SK-MEL-5 (cell line): Measurements from ENCODE around the gene KDM3A. TPM values are rescaled to one million over a fixed set of nuclear protein-coding genes. Genes with fewer than 3 reads are reported as not detected.
"Not testable (repeated sequence)": the region's sequence is repeated elsewhere in the genome, so short reads cannot be mapped to it uniquely, and the experiment has no call there.

Experiments used
- DNase-seq: peaks from one replicate; pipeline ENCODE4 v3.0.0-alpha.2; 2016; ENCODE audit warnings: low read depth, low spot score
- in situ Hi-C: cut with HindIII; loops from 2 replicates; pipeline ENCODE4 v1.10.0; 2016; ENCODE audit warnings: low sequenced_read_pairs, high pct_unique_total_duplicates, low pct_unique_long_range_greater_than_20kb
- total RNA-seq: library from RNA; depleted of rRNA; stranded (reverse); fragments of >200 nt; shearing (Covaris generic); gene quantifications from 2 replicates; pipeline ENCODE4 v1.2.3, GENCODE V29; 2014

Gene KDM3A
- total RNA-seq, 1 experiment from 2014 or later = 35.6 TPM

DNA sequence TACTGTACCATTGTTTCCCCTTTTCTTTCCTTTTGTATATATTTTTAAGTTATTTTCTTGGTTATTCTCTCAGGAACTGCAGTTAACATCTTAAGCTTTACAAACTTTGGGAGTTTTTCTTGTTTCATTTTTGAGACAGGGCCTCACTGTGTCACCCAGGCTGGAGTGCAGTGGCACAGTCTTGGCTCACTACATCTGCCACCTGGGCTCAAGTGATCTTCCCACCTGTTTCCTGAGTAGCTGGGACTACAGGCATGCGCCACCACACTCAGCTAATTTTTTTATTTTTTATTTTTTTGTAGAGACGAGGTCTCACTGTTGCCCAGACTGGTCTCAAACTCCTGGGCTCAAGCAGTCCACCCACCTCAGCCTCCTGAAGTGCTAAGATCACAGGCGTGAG, 55.2 kb downstream of the KDM3A start:
- DNase-seq, in situ Hi-C loops: not testable (repeated sequence)

DNA sequence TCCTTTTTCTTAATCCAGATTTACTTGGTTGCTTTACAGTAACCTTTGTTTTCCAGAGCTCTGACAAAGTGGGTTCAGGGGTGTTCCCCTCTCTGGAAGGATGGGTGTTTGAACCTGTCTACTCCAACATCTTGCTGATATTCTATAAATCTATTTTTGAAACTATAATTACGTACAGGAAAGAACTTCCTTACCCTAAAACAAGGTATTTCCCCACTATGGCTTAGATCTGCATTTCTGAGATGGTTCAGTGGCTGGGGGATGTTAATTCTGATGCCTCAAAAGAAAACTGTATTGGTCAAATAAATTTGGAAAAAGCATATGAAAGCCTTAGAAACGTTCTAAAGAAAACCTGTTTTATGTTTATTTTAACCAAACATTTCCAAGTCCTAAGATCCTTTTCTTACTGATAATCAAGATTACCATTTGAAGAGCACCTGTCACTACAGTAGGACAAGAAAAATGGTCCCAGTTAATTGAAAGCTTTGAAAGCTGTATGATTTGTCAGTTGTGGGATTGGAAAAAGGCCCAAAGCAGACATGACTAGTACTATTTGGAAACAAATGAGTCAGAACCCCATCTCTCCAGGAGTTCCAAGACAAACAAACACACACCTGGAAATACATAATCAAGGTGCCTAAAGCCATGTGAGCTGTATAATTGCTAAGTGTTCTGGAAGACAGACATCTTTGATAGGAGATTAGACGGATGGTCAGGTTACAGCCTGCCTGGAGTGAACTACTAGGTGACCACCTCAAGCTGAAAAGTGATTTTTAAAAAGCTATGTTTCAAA, 57.5 kb downstream of the KDM3A start:
- in situ Hi-C loops = no loop called here
- DNase-seq = no peak

DNA sequence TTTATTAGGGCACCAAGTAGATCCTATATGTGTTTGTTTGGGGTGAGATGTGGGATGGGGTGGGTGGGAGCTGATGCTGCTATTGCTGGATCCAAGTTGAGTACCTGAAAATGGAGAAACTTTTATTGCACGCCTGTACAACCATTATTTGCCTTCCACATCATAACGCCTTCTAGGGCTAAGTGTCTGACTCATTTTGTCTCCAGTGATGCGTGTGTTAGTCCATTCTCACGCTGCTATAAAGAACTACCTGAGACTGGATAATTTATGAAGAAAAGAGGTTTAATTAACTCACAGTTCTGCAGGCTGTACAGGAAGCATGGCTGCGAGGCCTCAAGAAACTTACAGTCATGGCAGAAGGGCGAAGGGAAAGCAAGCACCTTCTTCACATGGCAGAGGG, 58.2 kb downstream of the KDM3A start:
- in situ Hi-C loops = no loop called here
- no peak for DNase-seq

DNA sequence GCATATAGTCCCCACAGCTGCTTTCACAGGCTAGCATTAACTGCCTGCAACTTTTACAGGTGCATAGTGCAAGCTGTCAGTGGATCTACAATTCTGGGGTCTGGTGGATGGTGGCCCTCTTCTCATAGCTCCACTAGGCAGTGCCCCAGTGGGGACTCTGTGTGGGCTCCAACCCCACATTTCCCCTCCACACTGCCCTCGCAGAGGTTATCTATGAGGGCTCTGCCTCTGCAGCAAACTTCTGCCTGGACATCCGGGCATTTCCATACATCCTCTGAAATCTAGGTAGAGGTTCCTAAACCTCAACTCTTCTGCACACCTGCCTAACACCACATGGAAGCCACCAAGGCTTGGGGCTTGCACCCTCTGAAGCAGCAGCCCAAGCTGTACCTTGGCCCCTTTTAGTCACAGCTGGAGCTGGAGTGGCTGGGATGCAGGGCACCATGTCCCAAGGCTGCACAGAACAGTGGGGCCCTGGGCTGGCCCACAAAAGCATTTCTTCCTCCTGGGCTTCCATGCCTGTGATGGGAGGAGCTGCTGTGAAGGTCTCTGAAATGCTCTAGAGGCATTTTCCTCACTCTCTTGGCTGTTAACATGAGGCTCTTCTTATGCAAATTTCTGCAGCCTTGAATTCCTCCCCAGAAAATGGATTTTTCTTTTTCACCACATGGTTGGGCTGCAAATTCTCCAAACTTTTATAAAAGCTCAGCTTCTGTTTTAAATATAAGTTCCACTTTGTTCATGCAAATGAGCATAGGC, 59.3 kb downstream of the KDM3A start:
- DNase-seq = no peak
- in situ Hi-C loops = no loop called here

DNA sequence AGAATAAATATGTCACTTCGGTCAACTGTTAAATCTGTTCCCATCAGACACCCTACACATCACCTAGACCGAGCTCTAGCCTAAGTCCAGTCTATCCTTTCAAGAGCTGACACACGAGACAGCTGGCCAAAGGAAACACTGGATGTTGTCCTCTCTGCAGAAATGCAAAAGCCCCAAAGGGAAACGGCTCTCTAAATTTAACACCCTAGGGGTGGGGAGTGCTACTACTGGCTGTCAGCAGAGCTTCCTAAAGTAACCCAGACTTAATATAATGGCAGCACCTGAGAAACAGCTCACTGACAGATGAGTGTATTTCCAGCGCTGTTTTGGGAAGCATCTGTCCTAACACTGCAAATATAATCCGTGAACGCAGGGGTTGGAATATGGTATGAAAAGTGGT, 66.4 kb downstream of the KDM3A start:
- DNase-seq = no peak
- in situ Hi-C loops = no loop called here

DNA sequence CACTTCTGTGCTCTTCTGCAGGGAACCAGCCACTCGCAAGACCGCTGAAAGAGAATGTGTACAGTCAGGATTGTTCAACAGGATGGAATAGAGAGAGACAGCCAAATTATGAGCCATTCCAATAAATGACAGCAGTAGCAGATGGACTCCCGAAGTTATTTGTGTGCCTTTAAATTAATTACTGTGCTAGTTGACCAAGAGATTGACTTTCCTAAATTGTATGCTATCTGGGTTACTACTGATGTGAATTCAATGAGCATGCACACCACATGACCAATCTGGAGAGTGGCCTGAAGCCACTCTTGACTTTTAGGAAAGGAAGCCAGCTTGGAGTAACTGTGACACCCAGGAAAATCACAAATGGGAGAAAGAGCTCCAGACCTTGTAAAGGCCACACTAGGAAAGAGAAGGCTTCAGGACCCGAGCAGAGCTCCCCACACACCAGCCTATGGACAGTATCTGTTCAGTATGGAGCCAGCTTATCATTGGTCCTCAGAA, 69.3 kb downstream of the KDM3A start:
- peak; percentile 55 for DNase-seq
- in situ Hi-C loops = no loop called here

DNA sequence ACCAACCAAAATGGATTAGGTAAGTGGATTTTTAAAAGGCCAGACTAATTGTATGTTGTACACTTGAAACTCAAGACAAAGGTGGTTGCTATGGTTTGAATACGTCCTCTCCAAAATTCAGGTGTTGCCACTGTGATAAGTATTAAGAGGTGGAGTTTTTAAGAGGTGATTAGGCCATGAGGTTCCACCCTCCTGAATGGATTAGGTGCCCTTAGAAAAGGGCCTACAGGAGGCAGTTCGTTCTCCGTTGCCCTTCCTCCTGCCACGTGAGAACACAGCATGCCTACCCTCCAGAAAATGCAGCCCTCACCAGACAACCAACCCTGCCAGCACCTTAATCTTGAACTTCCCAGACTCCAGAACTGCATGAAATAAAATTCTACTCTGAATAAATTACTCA, 70.9 kb downstream of the KDM3A start:
- in situ Hi-C loops = no loop called here
- DNase-seq = no peak

DNA sequence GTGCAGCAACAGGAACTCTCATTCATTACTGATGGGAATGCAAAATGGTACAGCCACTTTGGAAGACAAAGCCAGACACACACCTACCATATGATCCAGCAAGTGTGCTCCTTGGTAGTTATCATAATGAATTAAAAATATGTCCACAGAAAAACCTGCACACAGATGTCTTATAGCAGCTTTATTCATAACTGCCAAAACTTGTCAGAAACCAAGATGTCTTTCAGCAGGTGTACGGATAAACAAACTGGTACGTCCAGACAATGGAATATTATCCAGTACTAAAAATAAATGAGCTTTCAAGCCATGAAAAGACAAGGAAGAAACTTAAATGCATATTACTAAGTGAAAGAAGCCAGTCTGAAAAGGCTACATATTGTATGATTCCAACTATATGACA, 71.7 kb downstream of the KDM3A start:
- in situ Hi-C loops = no loop called here
- no peak for DNase-seq

DNA sequence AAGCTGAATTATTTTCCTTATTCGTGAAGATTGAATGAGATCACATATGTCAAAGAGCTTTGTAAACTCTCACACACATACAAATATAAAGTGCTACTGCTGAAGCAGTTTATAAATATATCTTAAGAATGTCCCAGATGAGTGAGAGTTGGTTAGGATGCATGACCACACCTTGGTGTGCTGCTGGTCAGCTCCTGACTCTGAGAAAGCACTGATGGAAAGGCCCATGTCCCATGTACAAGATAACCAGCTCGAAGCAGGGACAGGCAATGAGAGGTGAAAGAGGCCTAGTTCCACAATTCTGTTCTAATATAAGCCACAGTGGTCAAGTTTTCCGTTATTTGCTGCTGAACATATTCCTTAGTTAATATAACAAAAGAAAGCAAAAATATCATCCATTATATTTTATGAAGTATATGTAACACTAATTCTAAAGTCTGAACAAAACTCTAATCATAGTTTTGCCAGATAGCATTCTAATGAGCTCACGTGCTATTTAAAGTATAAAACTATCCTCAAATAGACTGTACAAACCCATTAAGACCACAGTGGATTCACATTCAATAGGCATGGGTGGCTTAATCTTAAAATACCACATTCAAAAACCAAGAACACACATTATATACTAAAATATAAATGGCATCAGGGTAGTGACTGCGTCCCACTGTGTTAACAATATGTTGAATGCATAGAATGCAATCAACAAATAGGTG, 72.9 kb downstream of the KDM3A start:
- in situ Hi-C loops = no loop called here
- DNase-seq = no peak

DNA sequence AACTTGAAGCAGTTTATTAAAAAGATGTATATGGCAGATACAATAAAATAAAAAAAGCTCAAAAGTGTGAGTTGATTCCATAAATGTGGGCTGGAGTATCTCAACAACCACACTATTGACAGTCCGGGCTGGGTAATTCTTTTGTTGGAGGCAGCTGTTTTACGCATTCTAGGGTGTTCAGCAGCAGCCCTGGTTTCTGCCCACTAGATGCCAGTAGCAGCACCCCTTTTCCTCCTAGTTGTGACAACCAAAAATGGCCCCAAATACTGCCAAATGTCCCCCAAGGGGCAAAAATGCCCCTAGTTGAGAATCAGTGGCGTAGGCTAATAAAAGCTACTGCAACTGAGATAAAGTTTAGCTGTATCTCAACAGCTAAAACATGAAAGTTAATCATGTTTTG, 77.3 kb downstream of the KDM3A start:
- in situ Hi-C loops = no loop called here
- DNase-seq = peak; percentile 27

DNA sequence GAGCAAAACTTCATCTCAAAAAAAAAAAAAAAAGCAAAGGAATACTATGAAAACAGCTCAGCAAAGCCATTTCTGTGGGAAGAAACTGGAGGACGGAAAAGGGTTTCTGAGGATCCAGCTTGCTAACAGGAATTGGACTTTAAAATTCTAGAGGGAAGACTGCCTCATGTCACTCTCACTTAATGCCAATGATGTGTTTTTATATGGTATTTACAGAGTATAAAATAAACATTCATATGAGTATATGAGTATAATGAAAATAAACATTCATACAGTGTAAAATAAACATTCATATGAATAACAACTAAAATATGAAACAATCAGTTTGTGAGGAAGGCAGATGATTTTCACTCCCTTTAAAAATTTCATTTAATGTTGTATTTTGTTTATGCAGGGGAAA, 78.2 kb downstream of the KDM3A start:
- no peak for DNase-seq
- in situ Hi-C loops = no loop called here

DNA sequence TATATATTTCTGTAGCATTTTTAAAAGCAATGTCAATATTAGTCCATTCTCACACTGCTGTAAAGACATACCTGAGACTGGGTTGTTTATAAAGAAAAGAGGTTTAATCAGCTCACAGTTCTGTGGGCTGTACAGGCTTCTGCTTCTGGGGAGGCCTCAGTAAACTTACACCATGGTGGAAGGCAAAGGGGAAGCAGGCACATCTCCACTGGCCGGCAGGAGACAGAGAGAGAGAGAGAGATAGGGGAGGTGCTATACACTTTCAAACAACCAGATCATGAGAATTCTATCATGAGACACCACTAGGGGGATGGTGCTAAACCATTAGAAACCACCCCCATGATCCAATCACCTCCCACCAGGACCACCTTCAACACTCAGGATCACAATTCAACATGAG, 79.0 kb downstream of the KDM3A start:
- no peak for DNase-seq
- in situ Hi-C loops = no loop called here

DNA sequence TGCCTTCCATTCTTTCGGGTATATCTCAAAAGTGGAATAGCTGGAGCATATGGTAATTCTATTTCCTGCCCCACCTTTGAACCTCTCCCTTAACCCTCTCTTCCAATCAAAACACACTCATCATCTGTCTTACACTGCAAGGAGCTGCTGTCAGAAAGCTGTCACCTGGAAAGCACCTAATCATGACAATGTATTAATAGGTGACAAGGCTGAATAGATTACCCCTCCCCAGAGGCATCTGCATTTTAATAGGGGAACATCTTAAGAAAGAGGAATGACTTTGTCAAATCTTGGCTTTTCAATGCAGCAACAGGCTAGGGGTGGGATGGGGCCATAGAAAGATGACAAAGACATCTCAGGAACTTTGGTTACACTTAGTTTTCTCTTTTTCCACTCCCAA, 80.8 kb downstream of the KDM3A start:
- no peak for DNase-seq
- in situ Hi-C loops = no loop called here

DNA sequence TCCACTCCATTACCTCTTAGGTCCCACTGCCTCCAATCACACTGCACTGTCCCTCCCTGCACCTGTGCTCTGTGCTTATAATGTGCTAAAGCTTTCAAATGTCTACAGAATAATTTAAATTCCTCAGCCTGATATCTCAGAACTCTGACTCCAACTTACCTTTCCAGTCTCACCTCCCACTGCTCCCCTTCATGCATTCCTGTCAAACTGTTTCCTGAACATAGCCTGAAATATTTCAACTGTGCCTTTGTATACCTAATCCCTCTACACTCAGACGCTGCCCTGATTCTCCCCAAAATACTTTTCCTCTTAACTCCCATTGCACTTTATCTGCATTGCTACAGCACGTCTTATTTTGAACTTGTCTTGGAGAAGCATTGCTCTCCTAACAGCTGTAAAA, 81.5 kb downstream of the KDM3A start:
- in situ Hi-C loops = no loop called here

DNA sequence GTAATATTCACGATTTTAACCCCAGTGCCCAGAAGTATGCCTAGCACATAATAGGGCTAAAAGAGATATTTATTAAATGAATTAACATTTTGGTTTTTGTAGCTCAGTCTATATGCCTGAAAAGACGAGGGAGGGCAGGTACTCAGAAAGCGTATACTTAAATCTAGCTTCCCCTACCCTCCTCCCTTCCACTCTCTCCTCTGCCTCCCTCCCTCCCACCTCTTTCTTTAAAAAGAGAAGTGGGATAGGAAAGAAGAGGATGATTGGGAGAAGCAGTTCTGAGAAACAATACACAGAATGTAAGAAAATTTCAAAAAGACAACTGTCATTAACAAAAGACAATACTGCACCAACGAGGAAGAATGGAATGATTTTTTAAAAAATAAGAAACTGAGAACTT, 82.3 kb downstream of the KDM3A start:
- in situ Hi-C loops = no loop called here
- DNase-seq = no peak

More for the DNA sequence above, 81.5 kb downstream of the KDM3A start:
- no peak for DNase-seq

DNA sequence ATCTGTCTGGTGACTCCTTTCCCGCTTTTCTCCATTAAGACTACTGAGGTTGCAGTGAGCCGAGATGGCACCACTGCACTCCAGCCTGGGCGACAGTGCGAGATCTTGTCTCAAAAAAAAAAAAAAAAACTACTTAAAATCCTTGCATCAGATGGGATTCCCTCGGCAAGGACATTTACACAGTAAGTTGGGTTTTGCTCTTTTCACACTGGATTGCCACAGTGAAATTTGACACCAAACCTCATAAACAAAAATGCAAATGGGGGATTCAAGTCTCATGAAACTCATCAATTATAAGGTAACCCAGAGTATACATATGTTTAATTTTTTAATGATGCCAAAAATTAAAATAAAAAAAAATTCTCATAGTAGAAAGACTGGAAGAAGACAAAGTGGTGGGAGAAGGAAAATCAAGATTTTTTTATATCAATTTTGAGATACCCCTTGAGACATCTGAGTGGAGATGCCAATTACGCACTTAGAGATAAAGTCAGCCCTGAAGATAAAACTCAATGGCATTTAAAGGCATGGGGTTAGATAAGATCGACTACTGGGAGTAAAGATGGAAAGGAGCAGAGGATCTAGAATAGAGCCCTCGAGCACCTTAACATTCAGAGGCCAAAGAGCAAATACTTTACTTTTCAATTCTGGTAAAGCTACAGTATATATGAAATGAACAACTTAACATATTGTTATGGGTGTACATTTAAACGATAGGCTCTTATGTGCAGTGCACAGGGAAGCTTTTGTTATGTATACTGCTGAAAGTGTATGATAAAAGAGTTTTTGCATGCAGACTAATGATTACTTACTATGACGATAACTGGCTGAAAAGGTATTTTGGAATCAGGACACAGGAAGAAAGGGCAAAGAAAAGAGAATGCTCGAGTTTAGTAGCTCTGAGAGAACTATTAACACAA, 84.5 kb downstream of the KDM3A start:
- in situ Hi-C loops = no loop called here
- no peak for DNase-seq

DNA sequence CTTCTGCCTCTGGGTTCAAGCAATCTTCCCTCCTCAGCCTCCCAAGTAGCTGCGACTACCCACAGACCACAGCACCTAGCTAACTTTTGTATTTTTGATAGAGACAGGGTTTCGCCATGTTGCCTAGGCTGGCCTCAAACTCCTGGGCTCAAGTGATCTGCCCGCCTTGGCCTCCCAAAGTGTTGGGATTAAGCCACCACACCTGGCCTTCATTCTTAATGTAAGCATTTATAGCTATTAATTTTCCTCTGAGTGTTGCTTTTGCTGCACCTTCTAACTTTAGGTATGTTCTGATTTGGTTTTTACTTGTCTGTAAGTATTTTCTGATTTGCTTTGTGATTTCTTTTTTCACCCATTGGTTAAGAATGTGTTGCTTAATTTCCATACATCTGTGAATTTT, 92.4 kb downstream of the KDM3A start:
- DNase-seq = no peak
- in situ Hi-C loops = no loop called here
